K562 (cell line): Measurements from ENCODE around the gene LIX1L. TPM values are rescaled to one million over a fixed set of nuclear protein-coding genes. Genes with fewer than 3 reads are reported as not detected.

Experiments
- CHD1 ChIP-seq: fragments of 200-600 bp; sonication (generic); IDR thresholded peaks from one replicate; pipeline ENCODE4 v1.6.1; 2012; ENCODE audit warnings: mild to moderate bottlenecking, moderate library complexity, low read length, inconsistent platforms
- NCOA1 ChIP-seq: fragments of 450-650 bp; IDR thresholded peaks from 2 replicates; pipeline ENCODE4 v1.6.1; 2016; ENCODE audit warnings: low read depth
- POLR2AphosphoS2 ChIP-seq: IDR thresholded peaks from 2 replicates; pipeline ENCODE4 v1.6.1; 2012; ENCODE audit warnings: low read length, improper control_type of control experiment
- polyA plus RNA-seq, 8 experiments: library from polyadenylated mRNA; depleted of rRNA in 4 of 8; stranded (reverse) in 5 of 8; unstranded in 3 of 8; fragments of >200 nt; fragmentation: Nextera tagmentation in 2 of 8; fragmentation: Illumina TruSeq in 1 of 8; extraction: Ambion mirVana in 2 of 8; extraction: Trizol in 1 of 8; gene quantifications; 2 replicates each; pipeline versions ENCODE4 v1.2.1 to v1.2.3, GENCODE V29; 2011 to 2014; ENCODE audit warnings: inconsistent platforms in 1 of 8, missing spikeins in 1 of 8
- total RNA-seq, 7 experiments: library from RNA; depleted of rRNA in 6 of 7; stranded (reverse); fragments of >200 nt in 6 of 7; fragmentation: Illumina TruSeq in 2 of 7; extraction: Trizol in 2 of 7; gene quantifications; 2 replicates each; pipeline versions ENCODE4 v1.2.1 to v1.2.3, GENCODE V29; 2011 to 2021; ENCODE audit warnings: low replicate concordance in 1 of 7
- TF ChIP-seq, protein P1 (sequence below), 2 experiments: fragments of 150-350 bp in 1 of 2; IDR thresholded peaks; 2 replicates each; pipeline ENCODE4 v1.6.1; 2012 to 2016; ENCODE audit warnings: low read depth in 2 of 2, low read length in 2 of 2, mild to moderate bottlenecking in 1 of 2, moderate library complexity in 1 of 2
- TF ChIP-seq, protein P2 (sequence below): sonication (generic); formaldehyde crosslinking; IDR thresholded peaks from 2 replicates; pipeline ENCODE4 v1.8.1; 2023; ENCODE audit warnings: mild to moderate bottlenecking, missing genetic modification reagents
- TF ChIP-seq, protein P3 (sequence below): fragments of 450-650 bp; IDR thresholded peaks from 2 replicates; pipeline ENCODE4 v1.6.1; 2016; ENCODE audit warnings: mild to moderate bottlenecking, moderate library complexity

Gene LIX1L
- total and polyA plus RNA-seq, 9 of the 15 experiments (the other 6 are each of a cell fraction or from before 2014, with no cell fraction given): 4.6 to 26.5 (median 12.5) TPM

DNA sequence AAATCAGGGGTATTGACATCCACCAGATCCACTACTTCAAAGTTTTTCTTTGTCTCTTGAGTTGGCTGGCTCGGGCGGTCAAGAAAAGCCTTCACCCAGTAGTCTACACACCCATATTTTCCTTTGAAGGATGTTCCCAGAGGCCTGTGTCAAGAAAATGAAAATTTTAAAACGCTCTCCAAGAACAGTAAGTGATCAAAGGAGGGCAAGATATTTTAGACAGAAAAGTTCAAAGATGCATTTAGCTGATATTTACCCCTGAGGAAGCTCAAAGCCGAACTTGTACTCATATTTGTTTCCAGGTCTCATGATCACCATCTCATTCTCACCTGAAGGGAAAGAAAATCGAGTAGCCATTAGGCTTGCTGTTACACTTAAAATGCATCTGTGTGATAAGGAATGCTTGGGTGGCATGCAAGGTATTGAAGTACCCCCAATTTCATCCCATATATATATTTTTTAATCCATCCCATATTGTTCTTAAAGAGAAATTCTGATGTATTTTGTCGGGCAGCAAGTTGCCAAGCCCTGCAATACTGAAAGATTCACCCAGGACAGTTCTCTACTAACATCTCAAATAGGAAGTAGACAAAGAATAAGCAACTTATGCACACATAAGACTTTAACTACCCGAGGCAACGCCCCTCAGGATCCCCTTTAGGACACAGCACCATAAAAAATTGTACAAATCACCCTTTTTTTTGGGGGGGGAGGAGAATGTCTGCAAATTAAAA lies 37.5 kb upstream of the LIX1L start (continued):
- TF ChIP-seq, protein P1, sequence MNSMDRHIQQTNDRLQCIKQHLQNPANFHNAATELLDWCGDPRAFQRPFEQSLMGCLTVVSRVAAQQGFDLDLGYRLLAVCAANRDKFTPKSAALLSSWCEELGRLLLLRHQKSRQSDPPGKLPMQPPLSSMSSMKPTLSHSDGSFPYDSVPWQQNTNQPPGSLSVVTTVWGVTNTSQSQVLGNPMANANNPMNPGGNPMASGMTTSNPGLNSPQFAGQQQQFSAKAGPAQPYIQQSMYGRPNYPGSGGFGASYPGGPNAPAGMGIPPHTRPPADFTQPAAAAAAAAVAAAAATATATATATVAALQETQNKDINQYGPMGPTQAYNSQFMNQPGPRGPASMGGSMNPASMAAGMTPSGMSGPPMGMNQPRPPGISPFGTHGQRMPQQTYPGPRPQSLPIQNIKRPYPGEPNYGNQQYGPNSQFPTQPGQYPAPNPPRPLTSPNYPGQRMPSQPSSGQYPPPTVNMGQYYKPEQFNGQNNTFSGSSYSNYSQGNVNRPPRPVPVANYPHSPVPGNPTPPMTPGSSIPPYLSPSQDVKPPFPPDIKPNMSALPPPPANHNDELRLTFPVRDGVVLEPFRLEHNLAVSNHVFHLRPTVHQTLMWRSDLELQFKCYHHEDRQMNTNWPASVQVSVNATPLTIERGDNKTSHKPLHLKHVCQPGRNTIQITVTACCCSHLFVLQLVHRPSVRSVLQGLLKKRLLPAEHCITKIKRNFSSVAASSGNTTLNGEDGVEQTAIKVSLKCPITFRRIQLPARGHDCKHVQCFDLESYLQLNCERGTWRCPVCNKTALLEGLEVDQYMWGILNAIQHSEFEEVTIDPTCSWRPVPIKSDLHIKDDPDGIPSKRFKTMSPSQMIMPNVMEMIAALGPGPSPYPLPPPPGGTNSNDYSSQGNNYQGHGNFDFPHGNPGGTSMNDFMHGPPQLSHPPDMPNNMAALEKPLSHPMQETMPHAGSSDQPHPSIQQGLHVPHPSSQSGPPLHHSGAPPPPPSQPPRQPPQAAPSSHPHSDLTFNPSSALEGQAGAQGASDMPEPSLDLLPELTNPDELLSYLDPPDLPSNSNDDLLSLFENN (IDR thresholded peaks at IDR 0.05; ENCODE audit: low read depth in 2 of 2, low read length in 2 of 2): no peak
- TF ChIP-seq CHD1 (peak; percentile 95), NCOA1 (no peak), POLR2AphosphoS2 (peak; percentile 12; the same call in 1 of the 2 replicates)
- TF ChIP-seq, protein P2, sequence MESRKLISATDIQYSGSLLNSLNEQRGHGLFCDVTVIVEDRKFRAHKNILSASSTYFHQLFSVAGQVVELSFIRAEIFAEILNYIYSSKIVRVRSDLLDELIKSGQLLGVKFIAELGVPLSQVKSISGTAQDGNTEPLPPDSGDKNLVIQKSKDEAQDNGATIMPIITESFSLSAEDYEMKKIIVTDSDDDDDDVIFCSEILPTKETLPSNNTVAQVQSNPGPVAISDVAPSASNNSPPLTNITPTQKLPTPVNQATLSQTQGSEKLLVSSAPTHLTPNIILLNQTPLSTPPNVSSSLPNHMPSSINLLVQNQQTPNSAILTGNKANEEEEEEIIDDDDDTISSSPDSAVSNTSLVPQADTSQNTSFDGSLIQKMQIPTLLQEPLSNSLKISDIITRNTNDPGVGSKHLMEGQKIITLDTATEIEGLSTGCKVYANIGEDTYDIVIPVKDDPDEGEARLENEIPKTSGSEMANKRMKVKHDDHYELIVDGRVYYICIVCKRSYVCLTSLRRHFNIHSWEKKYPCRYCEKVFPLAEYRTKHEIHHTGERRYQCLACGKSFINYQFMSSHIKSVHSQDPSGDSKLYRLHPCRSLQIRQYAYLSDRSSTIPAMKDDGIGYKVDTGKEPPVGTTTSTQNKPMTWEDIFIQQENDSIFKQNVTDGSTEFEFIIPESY (CRISPR knock-in tag): peak; percentile 11; the same call in 1 of the 2 replicates
- TF ChIP-seq, protein P3, sequence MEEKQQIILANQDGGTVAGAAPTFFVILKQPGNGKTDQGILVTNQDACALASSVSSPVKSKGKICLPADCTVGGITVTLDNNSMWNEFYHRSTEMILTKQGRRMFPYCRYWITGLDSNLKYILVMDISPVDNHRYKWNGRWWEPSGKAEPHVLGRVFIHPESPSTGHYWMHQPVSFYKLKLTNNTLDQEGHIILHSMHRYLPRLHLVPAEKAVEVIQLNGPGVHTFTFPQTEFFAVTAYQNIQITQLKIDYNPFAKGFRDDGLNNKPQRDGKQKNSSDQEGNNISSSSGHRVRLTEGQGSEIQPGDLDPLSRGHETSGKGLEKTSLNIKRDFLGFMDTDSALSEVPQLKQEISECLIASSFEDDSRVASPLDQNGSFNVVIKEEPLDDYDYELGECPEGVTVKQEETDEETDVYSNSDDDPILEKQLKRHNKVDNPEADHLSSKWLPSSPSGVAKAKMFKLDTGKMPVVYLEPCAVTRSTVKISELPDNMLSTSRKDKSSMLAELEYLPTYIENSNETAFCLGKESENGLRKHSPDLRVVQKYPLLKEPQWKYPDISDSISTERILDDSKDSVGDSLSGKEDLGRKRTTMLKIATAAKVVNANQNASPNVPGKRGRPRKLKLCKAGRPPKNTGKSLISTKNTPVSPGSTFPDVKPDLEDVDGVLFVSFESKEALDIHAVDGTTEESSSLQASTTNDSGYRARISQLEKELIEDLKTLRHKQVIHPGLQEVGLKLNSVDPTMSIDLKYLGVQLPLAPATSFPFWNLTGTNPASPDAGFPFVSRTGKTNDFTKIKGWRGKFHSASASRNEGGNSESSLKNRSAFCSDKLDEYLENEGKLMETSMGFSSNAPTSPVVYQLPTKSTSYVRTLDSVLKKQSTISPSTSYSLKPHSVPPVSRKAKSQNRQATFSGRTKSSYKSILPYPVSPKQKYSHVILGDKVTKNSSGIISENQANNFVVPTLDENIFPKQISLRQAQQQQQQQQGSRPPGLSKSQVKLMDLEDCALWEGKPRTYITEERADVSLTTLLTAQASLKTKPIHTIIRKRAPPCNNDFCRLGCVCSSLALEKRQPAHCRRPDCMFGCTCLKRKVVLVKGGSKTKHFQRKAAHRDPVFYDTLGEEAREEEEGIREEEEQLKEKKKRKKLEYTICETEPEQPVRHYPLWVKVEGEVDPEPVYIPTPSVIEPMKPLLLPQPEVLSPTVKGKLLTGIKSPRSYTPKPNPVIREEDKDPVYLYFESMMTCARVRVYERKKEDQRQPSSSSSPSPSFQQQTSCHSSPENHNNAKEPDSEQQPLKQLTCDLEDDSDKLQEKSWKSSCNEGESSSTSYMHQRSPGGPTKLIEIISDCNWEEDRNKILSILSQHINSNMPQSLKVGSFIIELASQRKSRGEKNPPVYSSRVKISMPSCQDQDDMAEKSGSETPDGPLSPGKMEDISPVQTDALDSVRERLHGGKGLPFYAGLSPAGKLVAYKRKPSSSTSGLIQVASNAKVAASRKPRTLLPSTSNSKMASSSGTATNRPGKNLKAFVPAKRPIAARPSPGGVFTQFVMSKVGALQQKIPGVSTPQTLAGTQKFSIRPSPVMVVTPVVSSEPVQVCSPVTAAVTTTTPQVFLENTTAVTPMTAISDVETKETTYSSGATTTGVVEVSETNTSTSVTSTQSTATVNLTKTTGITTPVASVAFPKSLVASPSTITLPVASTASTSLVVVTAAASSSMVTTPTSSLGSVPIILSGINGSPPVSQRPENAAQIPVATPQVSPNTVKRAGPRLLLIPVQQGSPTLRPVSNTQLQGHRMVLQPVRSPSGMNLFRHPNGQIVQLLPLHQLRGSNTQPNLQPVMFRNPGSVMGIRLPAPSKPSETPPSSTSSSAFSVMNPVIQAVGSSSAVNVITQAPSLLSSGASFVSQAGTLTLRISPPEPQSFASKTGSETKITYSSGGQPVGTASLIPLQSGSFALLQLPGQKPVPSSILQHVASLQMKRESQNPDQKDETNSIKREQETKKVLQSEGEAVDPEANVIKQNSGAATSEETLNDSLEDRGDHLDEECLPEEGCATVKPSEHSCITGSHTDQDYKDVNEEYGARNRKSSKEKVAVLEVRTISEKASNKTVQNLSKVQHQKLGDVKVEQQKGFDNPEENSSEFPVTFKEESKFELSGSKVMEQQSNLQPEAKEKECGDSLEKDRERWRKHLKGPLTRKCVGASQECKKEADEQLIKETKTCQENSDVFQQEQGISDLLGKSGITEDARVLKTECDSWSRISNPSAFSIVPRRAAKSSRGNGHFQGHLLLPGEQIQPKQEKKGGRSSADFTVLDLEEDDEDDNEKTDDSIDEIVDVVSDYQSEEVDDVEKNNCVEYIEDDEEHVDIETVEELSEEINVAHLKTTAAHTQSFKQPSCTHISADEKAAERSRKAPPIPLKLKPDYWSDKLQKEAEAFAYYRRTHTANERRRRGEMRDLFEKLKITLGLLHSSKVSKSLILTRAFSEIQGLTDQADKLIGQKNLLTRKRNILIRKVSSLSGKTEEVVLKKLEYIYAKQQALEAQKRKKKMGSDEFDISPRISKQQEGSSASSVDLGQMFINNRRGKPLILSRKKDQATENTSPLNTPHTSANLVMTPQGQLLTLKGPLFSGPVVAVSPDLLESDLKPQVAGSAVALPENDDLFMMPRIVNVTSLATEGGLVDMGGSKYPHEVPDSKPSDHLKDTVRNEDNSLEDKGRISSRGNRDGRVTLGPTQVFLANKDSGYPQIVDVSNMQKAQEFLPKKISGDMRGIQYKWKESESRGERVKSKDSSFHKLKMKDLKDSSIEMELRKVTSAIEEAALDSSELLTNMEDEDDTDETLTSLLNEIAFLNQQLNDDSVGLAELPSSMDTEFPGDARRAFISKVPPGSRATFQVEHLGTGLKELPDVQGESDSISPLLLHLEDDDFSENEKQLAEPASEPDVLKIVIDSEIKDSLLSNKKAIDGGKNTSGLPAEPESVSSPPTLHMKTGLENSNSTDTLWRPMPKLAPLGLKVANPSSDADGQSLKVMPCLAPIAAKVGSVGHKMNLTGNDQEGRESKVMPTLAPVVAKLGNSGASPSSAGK: no peak
